Anterior cingulate cortex (tissue), 58 donors: ENCODE results near the gene NPPB.

Experiments used
- DNase-seq, 58 donors: peaks; one replicate each; lab custom pipeline; 2025; lab: John Stamatoyannopoulos, UW

Gene NPPB

DNA sequence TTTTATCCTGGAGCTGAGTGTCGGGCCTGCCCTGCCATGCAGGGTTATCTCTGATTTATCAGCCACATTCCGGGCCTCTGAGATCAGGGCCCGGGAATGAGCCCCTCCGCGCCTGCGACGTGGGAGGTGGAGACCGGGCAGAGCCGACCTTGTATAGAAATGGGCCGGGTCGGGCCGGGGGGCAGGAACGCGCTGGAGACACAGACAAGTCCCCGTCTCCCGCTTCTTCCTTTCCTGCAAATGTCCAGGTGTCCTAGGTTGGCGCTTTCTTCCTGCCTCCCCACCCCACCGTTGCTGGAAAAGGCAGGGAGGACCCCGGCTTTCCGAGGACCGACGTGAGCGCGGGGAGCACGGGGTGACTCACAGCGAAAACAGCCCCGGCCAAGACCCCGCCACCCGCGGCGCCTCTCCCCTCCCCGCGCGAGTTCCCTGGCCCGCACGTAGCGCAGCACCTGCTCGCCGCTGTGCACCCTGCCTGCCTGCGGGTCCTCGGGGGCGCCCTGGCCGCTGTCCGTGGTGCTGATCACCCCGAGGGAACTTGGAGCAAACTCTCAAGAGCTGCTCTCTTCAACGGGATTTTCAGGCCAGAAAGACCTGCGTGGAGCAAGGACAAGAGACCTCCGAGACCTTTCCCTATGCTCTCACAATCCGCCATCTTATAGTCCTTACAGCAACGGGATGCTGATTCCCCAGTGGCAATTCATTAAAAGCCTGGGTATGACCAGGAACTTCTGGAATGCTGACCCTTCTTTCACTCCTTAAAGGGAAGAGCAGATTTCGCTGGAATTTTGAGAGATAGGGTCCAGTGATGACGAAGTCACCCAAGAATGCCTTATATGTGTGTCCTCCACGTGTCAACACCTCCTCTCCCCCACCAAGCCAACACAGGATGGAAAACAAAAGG is 475 bp upstream of the NPPB start:
- DNase-seq = peak in 2 of 58 donors; percentile 1 to 16

- DNase-seq = no peak
Measured at GRCh38 chr1:11858158-11858557, 587 bp downstream of the NPPB start.

- DNase-seq = no peak
Measured at GRCh38 chr1:11857164-11857851, 1.4 kb downstream of the NPPB start.

DNA sequence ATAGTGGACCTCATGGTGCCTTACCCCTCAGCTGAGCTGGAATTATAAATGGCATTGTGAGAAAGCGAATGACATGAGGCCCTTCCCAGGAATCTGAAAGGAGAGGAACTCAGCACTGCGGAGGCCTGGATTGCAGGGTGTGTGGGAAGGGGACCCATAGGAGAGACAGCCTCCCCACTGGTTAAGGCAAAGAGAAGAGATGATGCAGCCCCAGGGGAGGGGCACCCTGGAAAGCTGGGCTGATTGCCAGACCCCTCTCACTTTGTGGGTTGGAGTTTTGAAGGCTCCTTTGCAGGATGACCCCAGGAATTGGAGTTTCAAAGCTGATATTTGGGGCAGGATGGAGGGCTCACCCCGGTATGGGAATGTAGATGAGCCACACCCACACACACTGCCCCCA is 2.0 kb downstream of the NPPB start:
- DNase-seq = no peak

- DNase-seq = no peak
Measured at GRCh38 chr1:11855430-11855829, 3.3 kb downstream of the NPPB start.

GRCh38 chr1:11854519-11854918 is 4.2 kb downstream of the NPPB start:
- DNase-seq = no peak

DNA sequence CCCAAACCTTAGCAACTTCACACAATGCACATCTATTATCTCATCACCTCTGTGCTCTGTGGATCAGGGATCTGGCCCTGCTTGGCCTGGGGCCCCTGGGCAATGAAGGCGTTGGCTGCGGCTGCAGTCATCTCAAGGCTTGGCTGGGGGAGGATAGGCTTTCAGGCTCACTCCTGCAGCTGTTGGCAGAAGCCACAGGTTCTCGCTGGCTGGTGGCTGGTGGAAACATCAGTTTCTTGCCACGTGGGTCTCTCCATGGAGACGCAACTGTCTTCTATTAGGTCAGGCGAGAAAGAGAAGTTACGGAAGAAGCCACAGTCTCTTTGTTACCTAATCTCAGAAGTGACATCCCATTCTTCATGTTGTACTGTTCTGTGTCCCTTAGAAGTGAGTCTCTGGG is 7.6 kb downstream of the NPPB start:
- no peak for DNase-seq

DNA sequence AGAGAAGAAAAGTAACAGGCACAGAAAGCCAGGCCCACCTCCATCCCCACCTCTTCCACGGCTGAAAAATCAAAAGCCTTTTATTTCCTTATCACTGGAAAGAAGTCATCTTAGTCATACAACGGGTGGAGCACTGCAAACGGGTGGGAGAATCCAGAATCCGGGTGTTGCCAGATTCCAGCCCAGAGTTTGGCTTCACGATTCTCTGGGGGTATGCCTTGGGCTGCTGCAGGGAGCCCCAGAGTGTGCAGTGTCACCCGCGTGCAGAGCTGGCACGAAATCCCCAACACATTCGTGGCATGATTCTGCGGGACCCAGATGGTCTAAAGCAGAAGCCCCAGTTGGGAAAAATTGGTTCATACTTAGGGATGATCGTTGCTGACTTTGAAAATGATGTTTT is 8.6 kb downstream of the NPPB start:
- no peak for DNase-seq

GRCh38 chr1:11848373-11848700 is 10.4 kb downstream of the NPPB start:
- DNase-seq = no peak

GRCh38 chr1:11847667-11848372 is 10.9 kb downstream of the NPPB start, which contains the start of gene NPPA:
TSS of gene NPPA (minus strand) at chr1:11847783. CDS start at chr1:11847684, 99 bp downstream.
- DNase-seq = peak in 11 of 58 donors; percentile 9 to 27 (median 20)

DNA sequence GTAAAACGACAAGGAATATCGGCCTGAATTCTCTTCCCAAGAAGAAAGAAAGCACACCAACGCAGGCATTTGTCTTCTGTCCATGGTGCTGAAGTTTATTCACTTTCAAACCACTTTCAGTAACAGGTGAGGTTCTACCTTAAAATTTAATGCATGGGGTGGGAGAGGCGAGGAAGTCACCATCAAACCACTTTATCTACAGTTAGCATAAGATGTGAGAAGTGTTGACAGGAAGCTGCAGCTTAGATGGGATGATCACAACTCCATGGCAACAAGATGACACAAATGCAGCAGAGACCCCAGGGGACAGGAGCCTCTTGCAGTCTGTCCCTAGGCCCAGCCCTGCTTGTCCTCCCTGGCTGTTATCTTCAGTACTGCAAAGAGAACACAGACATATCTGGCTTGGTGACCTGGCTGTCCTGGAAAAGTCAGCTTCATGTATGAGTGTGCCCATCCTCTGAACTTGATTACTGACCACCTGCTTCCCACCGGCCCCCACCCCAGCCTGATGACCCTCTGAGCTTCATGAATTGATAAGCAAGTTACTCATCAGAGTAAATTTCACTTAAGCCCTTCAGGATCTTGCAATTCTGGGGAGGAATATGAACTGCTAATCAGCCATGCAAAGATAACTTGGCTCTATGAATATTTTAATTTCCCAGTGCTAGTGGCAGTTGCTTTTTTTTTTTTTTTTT is 13.0 kb downstream of the NPPB start:
- DNase-seq = no peak

DNA sequence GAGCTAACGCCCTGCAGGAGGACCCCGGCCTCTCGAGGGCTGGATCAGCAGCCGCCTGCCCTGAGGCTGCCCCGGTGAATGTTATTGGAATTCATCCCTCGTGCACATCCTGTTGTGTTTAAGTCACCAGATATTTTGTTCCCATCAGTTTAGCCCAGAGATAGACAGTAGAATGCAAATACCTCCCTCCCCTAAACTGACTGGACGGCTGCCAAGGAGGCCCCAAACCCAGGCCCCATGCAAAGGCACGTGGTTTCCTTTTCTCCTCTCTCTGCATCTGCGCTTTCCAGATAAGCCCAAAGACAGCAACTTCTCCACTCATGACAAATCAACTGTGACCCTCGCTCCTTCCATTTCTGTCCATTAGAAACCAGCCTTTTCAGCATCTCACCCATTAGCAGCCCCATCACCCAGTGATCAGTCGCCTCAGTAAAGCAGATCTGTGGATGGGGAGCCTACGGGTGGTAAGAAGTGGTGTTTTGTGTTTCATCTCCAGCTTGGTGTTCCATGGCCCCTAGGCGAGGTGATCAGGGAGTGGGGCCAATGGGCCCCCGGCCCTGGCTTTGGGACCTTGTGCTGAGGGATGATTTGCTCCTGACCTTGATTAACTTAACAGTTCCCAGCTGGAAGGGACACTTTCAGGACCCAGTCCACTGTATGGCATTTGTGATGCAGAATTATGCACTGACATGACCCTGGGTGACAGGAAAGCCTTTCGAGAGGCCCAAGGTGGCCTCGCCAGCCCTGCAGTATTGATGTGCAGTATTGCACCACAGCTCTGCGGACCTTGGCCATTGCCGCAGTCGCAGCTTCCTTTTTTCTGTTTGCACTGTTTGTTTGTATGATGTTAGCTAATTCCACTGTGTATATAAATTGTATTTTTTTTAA is 16.3 kb downstream of the NPPB start:
- DNase-seq = peak in 4 of 58 donors; percentile 2 to 16 (median 5)

GRCh38 chr1:11841245-11842153 is 17.2 kb downstream of the NPPB start:
- peak in 1 of 58 donors; percentile 12 for DNase-seq

DNA sequence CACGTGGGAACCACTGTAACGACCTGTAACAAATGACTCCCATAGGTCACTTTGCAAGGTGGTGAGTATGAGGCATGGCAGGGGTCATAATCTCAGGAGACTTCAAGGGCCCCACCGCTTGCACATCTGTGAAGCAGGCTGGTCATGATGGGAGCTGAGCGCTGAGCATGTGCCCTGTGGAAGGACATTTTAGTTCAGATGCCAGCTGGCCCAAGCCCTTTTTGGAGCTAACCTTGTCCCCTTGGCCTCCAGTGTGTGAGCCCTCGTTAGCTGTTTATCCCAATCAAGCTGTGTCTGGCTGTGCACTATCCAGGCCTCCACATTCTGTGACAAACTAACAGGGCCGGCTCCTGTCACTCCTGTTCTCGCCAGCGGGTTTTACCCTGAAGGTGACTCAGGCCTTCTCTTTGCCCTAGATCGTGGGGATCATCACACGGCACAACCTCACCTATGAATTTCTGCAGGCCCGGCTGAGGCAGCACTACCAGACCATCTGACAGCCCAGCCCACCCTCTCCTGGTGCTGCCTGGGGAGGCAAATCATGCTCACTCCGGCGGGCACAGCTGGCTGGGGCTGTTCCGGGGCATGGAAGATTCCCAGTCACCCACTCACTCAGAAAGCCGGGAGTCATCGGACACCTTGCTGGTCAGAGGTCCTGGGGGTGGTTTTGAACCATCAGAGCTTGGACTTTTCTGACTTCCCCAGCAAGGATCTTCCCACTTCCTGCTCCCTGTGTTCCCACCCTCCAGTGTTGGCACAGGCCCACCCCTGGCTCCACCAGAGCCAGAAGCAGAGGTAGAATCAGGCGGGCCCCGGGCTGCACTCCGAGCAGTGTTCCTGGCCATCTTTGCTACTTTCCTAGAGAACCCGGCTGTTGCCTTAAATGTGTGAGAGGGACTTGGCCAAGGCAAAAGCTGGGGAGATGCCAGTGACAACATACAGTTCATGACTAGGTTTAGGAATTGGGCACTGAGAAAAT is 18.7 kb downstream of the NPPB start:
- no peak for DNase-seq

DNA sequence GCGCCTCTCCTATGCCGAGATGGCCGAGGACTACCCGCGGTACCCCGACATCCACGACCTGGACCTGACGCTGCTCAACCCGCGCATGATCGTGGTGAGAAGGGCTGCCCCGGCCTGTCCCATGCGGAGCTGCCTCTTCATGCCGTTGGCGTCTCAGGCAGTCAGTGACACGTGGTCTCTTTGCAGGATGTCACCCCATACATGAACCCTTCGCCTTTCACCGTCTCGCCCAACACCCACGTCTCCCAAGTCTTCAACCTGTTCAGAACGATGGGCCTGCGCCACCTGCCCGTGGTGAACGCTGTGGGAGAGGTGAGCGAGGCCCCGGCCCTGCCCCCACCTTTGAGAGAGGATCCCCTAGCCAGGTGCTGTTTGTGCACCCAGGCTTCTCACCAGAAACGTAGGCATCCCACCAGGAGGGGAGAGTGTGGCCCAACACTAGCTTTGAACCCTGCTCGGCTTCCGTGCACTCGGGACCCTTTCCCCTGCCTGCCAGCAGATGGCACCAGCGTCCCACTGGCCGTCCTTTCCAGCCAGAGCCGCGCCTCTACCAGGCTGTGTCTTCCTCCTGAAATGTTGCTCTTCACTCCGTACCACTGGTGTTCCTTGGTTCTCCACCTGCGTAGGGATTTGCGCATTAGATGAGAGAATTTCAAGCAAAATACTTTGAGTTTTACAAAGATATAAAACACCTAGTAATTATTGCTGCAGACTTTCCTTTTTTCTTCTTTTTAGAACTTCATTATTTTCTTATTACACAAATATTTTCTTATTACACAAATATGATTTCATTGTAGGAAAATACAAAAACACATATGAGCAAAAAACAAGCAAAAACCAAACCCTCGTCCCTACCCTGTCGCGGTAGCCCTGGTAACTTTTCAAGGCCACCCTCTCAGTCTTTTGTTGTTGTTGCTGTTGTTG is 20.1 kb downstream of the NPPB start:
- peak in 55 of 58 donors; percentile 3 to 75 (median 48) for DNase-seq

- DNase-seq = no peak
Measured at GRCh38 chr1:11837767-11838348, 20.9 kb downstream of the NPPB start.
